Activated CD8-positive, alpha-beta memory T cell treated with anti-CD3 and anti-CD28 coated beads, Interleukin-2, amount 10 ng/mL, durations not matched to agents 7 days and 5 days (primary cell): ENCODE measurements around the gene TMEM161A. TPM values are rescaled to one million over a fixed set of nuclear protein-coding genes. Genes with fewer than 3 reads are reported as not detected.

Experiments
- total RNA-seq, 2 experiments: library from RNA; stranded (reverse); gene quantifications; one replicate each; pipeline ENCODE4 v1.2.3, GENCODE V29; 2021

The TMEM161A gene
- total RNA-seq, 2 experiments from 2014 or later, result 22.0 to 25.1 TPM

Other genes starting within 250 kb of the TMEM161A start
- gene CERS1, start 242.3 kb downstream of the TMEM161A start, total RNA-seq, result not detected
- gene COPE, start 219.1 kb downstream of the TMEM161A start, total RNA-seq, result 100 to 1,000 TPM; 251 to 264 TPM
- gene DDX49, start 218.8 kb downstream of the TMEM161A start, total RNA-seq, result 10 to 100 TPM; 48.2 to 56.4 TPM
- gene HOMER3, start 197.3 kb downstream of the TMEM161A start, total RNA-seq, result under 1 TPM in 1 of 2 experiments, not detected in 1; 0.26 TPM
- 100 to 1,000 TPM; 126 to 192 TPM for gene SUGP2, start 105.0 kb downstream of the TMEM161A start, total RNA-seq
- gene ARMC6, start 104.9 kb downstream of the TMEM161A start, total RNA-seq, result 10 to 100 TPM; 30.8 to 39.0 TPM
- 10 to 100 TPM; 15.6 to 18.7 TPM for gene SLC25A42, start 74.5 kb downstream of the TMEM161A start, total RNA-seq
- gene MEF2B, start 31.8 kb upstream of the TMEM161A start, total RNA-seq, result 1 to 10 TPM; 3.2 to 7.2 TPM
- 10 to 100 TPM; 33.1 to 34.8 TPM for gene BORCS8, start 53.7 kb upstream of the TMEM161A start, total RNA-seq
- 100 to 1,000 TPM; 110 to 121 TPM for gene RFXANK, start 53.8 kb upstream of the TMEM161A start, total RNA-seq
- gene NR2C2AP, start 64.9 kb upstream of the TMEM161A start, total RNA-seq, result 10 to 100 TPM; 32.8 to 33.0 TPM
- gene NCAN, start 73.5 kb upstream of the TMEM161A start, total RNA-seq, result under 1 TPM in 1 of 2 experiments, not detected in 1; 0.05 TPM
- gene TM6SF2, start 134.8 kb upstream of the TMEM161A start, total RNA-seq, result not detected
- gene SUGP1, start 182.0 kb upstream of the TMEM161A start, total RNA-seq, result 10 to 100 TPM; 65.2 to 71.1 TPM
- 10 to 100 TPM; 80.6 to 82.4 TPM for gene MAU2, start 182.4 kb upstream of the TMEM161A start, total RNA-seq